Right lobe of liver (tissue), 6 donors: ENCODE results near the gene SLC2A6. TPM values are rescaled to one million over a fixed set of nuclear protein-coding genes. Genes with fewer than 3 reads are reported as not detected.

ENCODE experiments used
- ATAC-seq, 4 donors: fragments of 200-7000 bp; cut with Tn5 transposase; one replicate each; pipeline ENCODE4 v1.9.1; 2020; ENCODE audit warnings: mild to moderate bottlenecking in 4 of 4, moderate library complexity in 4 of 4
- DNase-seq, 3 donors: peaks; one replicate each; pipeline ENCODE4 v3.0.0-alpha.2; 2020
- H3K27ac ChIP-seq, 3 donors: fragments of 200-600 bp; one replicate each; pipeline ENCODE4 v1.8.0; 2022
- H3K27me3 ChIP-seq, 2 donors: fragments of 200-600 bp; one replicate each; pipeline ENCODE4 v1.8.0; 2022
- H3K36me3 ChIP-seq, 4 donors: fragments of 200-600 bp; sonication (generic) in 1 of 4; one replicate each; pipeline versions ENCODE4 v1.5.1 to v1.8.0; 2017 to 2022; ENCODE audit warnings: control low read depth in 1 of 4
- H3K4me1 ChIP-seq, 4 donors: fragments of 200-600 bp; sonication (generic) in 1 of 4; one replicate each; pipeline versions ENCODE4 v1.5.1 to v1.8.0; 2017 to 2022; ENCODE audit warnings: control low read depth in 1 of 4
- H3K4me3 ChIP-seq, 3 donors: fragments of 200-600 bp; one replicate each; pipeline ENCODE4 v1.8.0; 2022
- H3K9me3 ChIP-seq, 4 donors: fragments of 200-600 bp; sonication (generic) in 1 of 4; one replicate each; pipeline versions ENCODE4 v1.5.1 to v1.8.0; 2017 to 2022; ENCODE audit warnings: control low read depth in 1 of 4
- POLR2A ChIP-seq: fragments of 450-650 bp; IDR thresholded peaks from one replicate; pipeline ENCODE4 v1.6.1; 2017; ENCODE audit warnings: antibody characterized with exemption, mild to moderate bottlenecking
- WGBS: methylation state at CpG from one replicate; pipeline ENCODE4 v1.1.6; 2018; ENCODE audit warnings: low coverage, low lambda C conversion rate; ENCODE audit not compliant: insufficient coverage; ENCODE audit errors: missing lambda C conversion rate; 5-methylcytosine and 5-hydroxymethylcytosine counted together
- intact Hi-C, 2 donors: fragments of 100-400 bp; cut with DNase I; formaldehyde crosslinking; loops; one replicate each; pipeline versions ENCODE4 v1.11.2 to v1.14.1; 2022
- total RNA-seq, 6 experiments: library from RNA; depleted of rRNA in 2 of 6; stranded (reverse); fragments of >200 nt in 2 of 6; fragmentation: NEBNext Ultra II Directional in 3 of 6; extraction: Animal tissue kit (Norgen Biotek cat#: 25700) in 3 of 6; gene quantifications; one replicate each; pipeline versions ENCODE4 v1.1.0 to v1.2.4, GENCODE V29; 2016 to 2023
- TF ChIP-seq, protein P1 (sequence below), 4 donors: fragments of 200-600 bp in 3 of 4; fragments of 450-650 bp in 1 of 4; IDR thresholded peaks; one replicate each; pipeline versions ENCODE4 v1.5.1 to v1.8.0; 2016 to 2022; ENCODE audit warnings: antibody characterized with exemption in 4 of 4, mild to moderate bottlenecking in 2 of 4
- donor health status: DM: no; HTN: yes; CAD: no.
- donor health status: DM: no; HTN: no; CAD: no.
- donor health status: DM: no; HTN: no; CAD: no.
- donor health status: DM: no; HTN: yes; CAD: no.
- donor health status: DM: no; HTN: yes; CAD: no.

Gene SLC2A6
- total RNA-seq, 6 experiments from 2014 or later: 0.88 to 6.8 (median 2.8) TPM

DNA sequence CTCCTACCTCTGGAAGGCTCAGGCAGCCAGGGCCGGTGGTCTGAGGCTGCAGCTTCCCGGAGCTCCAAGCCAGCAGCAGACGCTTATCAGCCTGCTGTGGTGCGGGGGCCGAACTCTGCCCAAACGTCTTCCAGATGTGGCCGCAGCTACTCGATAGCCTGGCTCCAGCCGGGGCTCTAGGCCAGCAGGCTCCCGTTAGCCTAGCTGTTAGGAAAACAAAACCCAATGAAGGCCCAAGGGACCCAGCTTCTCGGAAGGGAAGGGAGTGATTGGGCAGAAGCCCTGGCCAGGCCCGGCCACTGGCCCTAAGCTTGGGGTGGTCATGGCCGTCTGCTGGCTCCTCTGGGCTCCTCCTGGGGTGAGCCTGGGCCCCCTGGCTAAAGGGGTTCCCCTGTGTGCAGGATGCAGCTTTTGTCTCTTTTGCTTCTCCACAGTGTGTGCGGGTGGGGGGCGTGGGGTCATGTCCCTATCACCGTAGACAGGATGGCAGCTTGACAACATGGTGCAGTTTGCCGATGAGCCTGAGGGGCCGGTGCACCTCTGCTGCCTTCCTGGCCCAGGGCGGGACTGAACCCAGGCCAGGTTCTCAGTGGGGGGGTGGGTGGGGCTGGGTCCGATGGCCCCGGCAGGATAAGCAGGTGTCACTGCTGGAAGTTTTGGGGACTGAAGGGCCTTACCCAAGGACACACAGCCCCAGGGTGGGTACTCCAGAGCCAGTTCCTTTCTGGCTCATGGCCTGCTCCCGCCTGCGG lies 27.2 kb upstream of the SLC2A6 start:
- ATAC-seq (no peak), DNase-seq (peak in 1 of 3 donors; percentile 21)
- intact Hi-C loops: loop anchor here in 1 of 2 donors (10.0 kb wide), 1 partner anchor 209 kb away; no protein-coding TSS in a partner anchor
- H3K9me3 ChIP-seq: peaks cover 0 to 8% (median 0%) of the 10 kb centered on the region in 4 donors
- TF ChIP-seq, protein P1, sequence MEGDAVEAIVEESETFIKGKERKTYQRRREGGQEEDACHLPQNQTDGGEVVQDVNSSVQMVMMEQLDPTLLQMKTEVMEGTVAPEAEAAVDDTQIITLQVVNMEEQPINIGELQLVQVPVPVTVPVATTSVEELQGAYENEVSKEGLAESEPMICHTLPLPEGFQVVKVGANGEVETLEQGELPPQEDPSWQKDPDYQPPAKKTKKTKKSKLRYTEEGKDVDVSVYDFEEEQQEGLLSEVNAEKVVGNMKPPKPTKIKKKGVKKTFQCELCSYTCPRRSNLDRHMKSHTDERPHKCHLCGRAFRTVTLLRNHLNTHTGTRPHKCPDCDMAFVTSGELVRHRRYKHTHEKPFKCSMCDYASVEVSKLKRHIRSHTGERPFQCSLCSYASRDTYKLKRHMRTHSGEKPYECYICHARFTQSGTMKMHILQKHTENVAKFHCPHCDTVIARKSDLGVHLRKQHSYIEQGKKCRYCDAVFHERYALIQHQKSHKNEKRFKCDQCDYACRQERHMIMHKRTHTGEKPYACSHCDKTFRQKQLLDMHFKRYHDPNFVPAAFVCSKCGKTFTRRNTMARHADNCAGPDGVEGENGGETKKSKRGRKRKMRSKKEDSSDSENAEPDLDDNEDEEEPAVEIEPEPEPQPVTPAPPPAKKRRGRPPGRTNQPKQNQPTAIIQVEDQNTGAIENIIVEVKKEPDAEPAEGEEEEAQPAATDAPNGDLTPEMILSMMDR (IDR thresholded peaks at IDR 0.05): no peak
- TF ChIP-seq POLR2A: no peak
- peak overlapping the region in 1 of 3 donors; percentile 42 for H3K27ac ChIP-seq
- no peaks in the 10 kb centered on the region for H3K27me3 ChIP-seq
- WGBS: 8% methylated on average over 5 of the region's 23 CpGs
- H3K36me3 ChIP-seq: no peaks in the 10 kb centered on the region
- H3K4me3 ChIP-seq: no peak overlapping the region
- H3K4me1 ChIP-seq: peaks cover 0 to 35% (median 14%) of the 10 kb centered on the region in 4 donors

DNA sequence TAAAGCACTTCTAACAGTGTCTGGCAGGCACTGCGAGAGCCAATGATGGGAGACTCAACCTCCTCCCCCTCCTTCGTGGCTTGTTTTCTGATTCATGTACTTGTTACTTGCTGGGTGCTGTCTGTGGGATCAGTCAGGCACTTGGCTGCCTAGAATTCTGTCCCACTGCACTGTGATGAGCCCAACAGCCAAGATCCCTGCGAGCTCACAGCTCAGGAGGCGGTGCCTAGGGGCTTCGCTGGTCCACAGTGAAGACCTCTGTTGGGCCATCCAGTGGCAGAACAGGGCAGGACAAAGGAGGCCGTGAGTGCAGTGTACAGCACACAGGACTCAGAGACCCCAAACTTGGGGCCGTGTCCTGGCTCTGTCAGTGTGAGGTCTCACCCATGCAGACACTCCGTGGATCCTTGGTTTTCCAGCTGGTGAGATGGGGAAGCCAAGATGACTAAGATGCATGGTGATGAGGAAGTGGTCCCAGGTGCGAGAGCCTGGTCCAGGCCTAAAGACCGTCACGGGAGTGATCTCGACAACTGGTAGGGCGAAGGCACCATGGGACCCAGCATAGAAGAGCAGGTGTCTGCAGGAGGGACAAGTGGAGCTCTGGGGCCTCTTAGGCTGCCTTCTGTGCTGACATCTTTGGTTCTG lies 26.4 kb upstream of the SLC2A6 start:
- H3K4me1 ChIP-seq: peaks cover 0 to 35% (median 14%) of the 10 kb centered on the region in 4 donors
- DNase-seq (peak in 1 of 3 donors; percentile 8), ATAC-seq (no peak)
- H3K27me3 ChIP-seq: no peaks in the 10 kb centered on the region
- 69% methylated on average over 2 of the region's 13 CpGs for WGBS
- no peak overlapping the region for H3K27ac ChIP-seq
- TF ChIP-seq POLR2A: no peak
- TF ChIP-seq, protein P1 (IDR thresholded peaks at IDR 0.05): no peak
- intact Hi-C loops: loop anchor here in 1 of 2 donors (10.0 kb wide), 1 partner anchor 209 kb away; no protein-coding TSS in a partner anchor
- no peak overlapping the region for H3K4me3 ChIP-seq
- H3K9me3 ChIP-seq: peaks cover 0 to 8% (median 0%) of the 10 kb centered on the region in 4 donors
- H3K36me3 ChIP-seq: no peaks in the 10 kb centered on the region

DNA sequence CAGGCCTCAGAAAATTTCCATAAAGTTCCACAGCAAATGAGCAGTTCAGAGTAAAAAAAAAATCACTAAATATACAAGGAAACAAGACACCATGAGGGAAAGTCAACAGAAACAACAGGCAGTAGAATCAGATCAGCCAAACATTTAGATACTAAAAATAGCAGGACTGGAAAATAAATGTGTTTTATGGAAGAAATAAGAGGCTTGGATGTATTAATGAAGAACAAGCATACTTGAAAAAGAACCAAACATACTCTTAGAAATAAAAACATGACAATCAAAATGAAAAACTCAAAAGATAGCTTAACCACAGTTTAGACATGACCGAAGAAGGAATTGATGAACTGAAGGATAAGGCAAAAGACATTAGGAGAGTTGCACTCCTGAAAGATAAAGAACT lies 23.2 kb upstream of the SLC2A6 start:
- H3K9me3 ChIP-seq: peaks cover 0 to 8% (median 0%) of the 10 kb centered on the region in 4 donors
- TF ChIP-seq POLR2A: no peak
- TF ChIP-seq, protein P1 (IDR thresholded peaks at IDR 0.05): no peak
- DNase-seq: no peak
- H3K4me3 ChIP-seq: no peak overlapping the region
- peaks cover 0 to 22% (median 6%) of the 10 kb centered on the region in 4 donors for H3K4me1 ChIP-seq
- no peak overlapping the region for H3K27ac ChIP-seq
- 75% methylated on average over 1 of the region's 1 CpG for WGBS
- no peaks in the 10 kb centered on the region for H3K36me3 ChIP-seq
- no peaks in the 10 kb centered on the region for H3K27me3 ChIP-seq
- intact Hi-C loops: loop anchor here in 1 of 2 donors (10.0 kb wide), 1 partner anchor 213 kb away; no protein-coding TSS in a partner anchor
- no peak for ATAC-seq

DNA sequence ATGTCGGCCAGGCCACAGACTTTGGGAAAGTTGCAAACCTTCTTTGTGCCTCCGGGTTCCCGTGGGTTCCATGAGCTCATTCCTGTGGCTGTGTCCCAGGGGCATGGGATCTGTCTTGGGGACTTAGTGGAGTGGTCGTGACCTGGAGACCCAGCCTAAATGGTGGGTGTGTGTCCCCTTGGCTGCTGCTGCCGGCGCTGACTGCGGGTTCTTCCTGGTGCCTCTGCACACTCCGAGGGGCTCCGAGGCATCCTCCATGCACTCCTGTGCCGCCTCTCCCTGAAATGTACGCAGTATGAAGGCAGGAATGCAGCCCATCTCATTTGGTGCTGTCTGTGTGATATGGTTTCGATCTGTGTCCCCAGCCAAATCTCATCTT lies 21.0 kb upstream of the SLC2A6 start:
- intact Hi-C loops: loop anchor here in 1 of 2 donors (10.0 kb wide), 1 partner anchor 215 kb away; no protein-coding TSS in a partner anchor
- Histone ChIP-seq H3K4me1 (peaks cover 0 to 8% (median 0%) of the 10 kb centered on the region in 4 donors), H3K27me3 (no peaks in the 10 kb centered on the region), H3K9me3 (peaks cover 0 to 8% (median 0%) of the 10 kb centered on the region in 4 donors), H3K36me3 (no peaks in the 10 kb centered on the region), H3K27ac (no peak overlapping the region), H3K4me3 (no peak overlapping the region)
- DNase-seq: peak in 1 of 3 donors; percentile 7
- no peak for TF ChIP-seq POLR2A
- TF ChIP-seq, protein P1 (IDR thresholded peaks at IDR 0.05): no peak
- no peak for ATAC-seq
- 30% methylated on average over 2 of the region's 12 CpGs for WGBS
